K562 (cell line): ENCODE data around the gene UNC5B. TPM values are rescaled to one million over a fixed set of nuclear protein-coding genes. Genes with fewer than 3 reads are reported as not detected.
A peak's percentile ranks its signal among the peaks of the same experiment; 100 is the strongest.

Experiments used
- ATAC-seq: fragments of 200-7000 bp; cut with Tn5 transposase; 3 replicates; pipeline ENCODE4 v1.9.1; 2020; ENCODE audit warnings: moderate library complexity
- BruUV-seq: library from RNA; stranded (reverse); fragments of 400-500 nt; replicated peaks from 2 replicates; lab custom pipeline; 2021; lab: Mats Ljungman, UMichigan
- CTCF ChIA-PET: fragments of 300-600 bp; formaldehyde crosslinking; extraction: SDS; loops from one replicate; lab custom pipeline; 2021; ENCODE audit warnings: low intra/inter-chr PET ratio; lab: Yijun Ruan, JAX
- POLR2A ChIA-PET: fragments of 300-600, 350-650 bp; sonication (Branson Sonifier 250); formaldehyde crosslinking; extraction: SDS; loops from one replicate; lab custom pipeline; 2021; ENCODE audit warnings: antibody characterized with exemption, inconsistent platforms; lab: Yijun Ruan, JAX
- DNase-seq, 4 experiments: peaks; one replicate each; pipeline versions ENCODE4 v3.0.0 to v3.0.0-alpha.2; 2011 to 2018; ENCODE audit warnings: low spot score in 3 of 4, mixed read lengths in 3 of 4; ENCODE audit errors: extremely low read depth in 1 of 4
- FAIRE-seq: peaks from 2 replicates; lab custom pipeline; 2011; peaks lifted over from hg19 to GRCh38; lab: Jason Lieb, UNC
- H2AFZ ChIP-seq: 2 replicates; pipeline ENCODE4 v1.6.0; 2011; ENCODE audit warnings: low read depth, low read length, control low read depth, inconsistent platforms
- H3K27ac ChIP-seq: fragments of 200-600 bp; 3 replicates; pipeline ENCODE4 v1.8.0; 2011; ENCODE audit warnings: low read depth, mild to moderate bottlenecking, control low read depth, inconsistent platforms, low read length, moderate library complexity, mixed read lengths; ENCODE audit errors: extremely low read depth
- H3K27me3 ChIP-seq, 2 experiments: fragments of 300-600 bp in 1 of 2; 2 replicates in 1 of 2; 3 replicates in 1 of 2; pipeline versions ENCODE4 v1.6.0 to v1.8.0; 2011; ENCODE audit warnings: inconsistent platforms in 2 of 2, low read length in 2 of 2, mild to moderate bottlenecking in 1 of 2, mixed read lengths in 1 of 2, moderate library complexity in 1 of 2; ENCODE audit not compliant: control insufficient read depth in 2 of 2, insufficient read depth in 2 of 2
- H3K36me3 ChIP-seq: fragments of 300-600 bp; 3 replicates; pipeline ENCODE4 v1.8.0; 2011; ENCODE audit warnings: mild to moderate bottlenecking, low read length, inconsistent platforms; ENCODE audit not compliant: control insufficient read depth, insufficient read depth
- H3K4me1 ChIP-seq, 2 experiments: fragments of 200-600 bp in 1 of 2; replicated peaks in 1 of 2; 2 replicates in 1 of 2; 3 replicates in 1 of 2; pipeline versions ENCODE4 v1.5.1 to v1.8.0; 2011; ENCODE audit warnings: inconsistent platforms in 2 of 2, low read length in 2 of 2, mild to moderate bottlenecking in 1 of 2, mixed read lengths in 1 of 2, moderate library complexity in 1 of 2; ENCODE audit not compliant: control insufficient read depth in 2 of 2, insufficient read depth in 2 of 2
- H3K4me2 ChIP-seq: 2 replicates; pipeline ENCODE4 v1.6.1; 2011; ENCODE audit warnings: low read length, control low read depth, inconsistent platforms, mixed read lengths; ENCODE audit not compliant: insufficient read depth
- H3K4me3 ChIP-seq: fragments of 200-600 bp; sonication (generic), shearing (Covaris generic); 2 replicates; pipeline ENCODE4 v1.5.1; 2016; ENCODE audit warnings: control low read depth, inconsistent platforms
- H3K79me2 ChIP-seq: fragments of 200-600 bp; 3 replicates; pipeline ENCODE4 v1.8.0; 2011; ENCODE audit warnings: low read length, inconsistent platforms; ENCODE audit not compliant: control insufficient read depth, insufficient read depth
- H3K9ac ChIP-seq, 2 experiments: 2 replicates each; pipeline versions ENCODE4 v1.6.0 to v1.6.1; 2011; ENCODE audit warnings: low read depth in 2 of 2, low read length in 2 of 2, control low read depth in 1 of 2, inconsistent platforms in 1 of 2, mild to moderate bottlenecking in 1 of 2, mixed read lengths in 1 of 2; ENCODE audit not compliant: insufficient read depth in 1 of 2
- H3K9me1 ChIP-seq: one replicate; pipeline ENCODE4 v1.6.0; 2011; ENCODE audit warnings: inconsistent platforms, mild to moderate bottlenecking, low read length, moderate library complexity; ENCODE audit not compliant: control insufficient read depth, insufficient read depth
- H3K9me3 ChIP-seq: replicated peaks from 2 replicates; pipeline ENCODE4 v1.5.1; 2011; ENCODE audit warnings: low read depth, low read length, inconsistent platforms; ENCODE audit not compliant: control insufficient read depth, insufficient read depth
- H4K20me1 ChIP-seq: replicated peaks from 2 replicates; pipeline ENCODE4 v1.6.1; 2011; ENCODE audit warnings: low read length, inconsistent platforms, mixed read lengths; ENCODE audit not compliant: control insufficient read depth, insufficient read depth
- SPI1 ChIP-seq: IDR thresholded peaks from 2 replicates; pipeline ENCODE4 v1.6.1; 2011; ENCODE audit warnings: low read depth, low read length, control low read depth, borderline replicate concordance
- WGBS: fragments of 100-300 bp; shearing (Covaris generic); methylation state at CpG from one replicate; pipeline ENCODE4 v1.1.6; 2016; ENCODE audit warnings: low coverage, mixed read lengths; ENCODE audit not compliant: insufficient coverage; ENCODE audit errors: missing lambda C conversion rate; 5-methylcytosine and 5-hydroxymethylcytosine counted together
- in situ Hi-C: fragments of 300-500 bp; cut with MboI; formaldehyde crosslinking; loops from 4 replicates; pipeline ENCODE4 v1.15.0; 2018; ENCODE audit warnings: inconsistent platforms, mixed read lengths
- intact Hi-C: fragments of 100-400 bp; cut with micrococcal nuclease; formaldehyde crosslinking; loops from 2 replicates; pipeline ENCODE4 v1.14.2; 2022
- polyA plus RNA-seq, 8 experiments: library from polyadenylated mRNA; depleted of rRNA in 4 of 8; stranded (reverse) in 5 of 8; unstranded in 3 of 8; fragments of >200 nt; fragmentation: Nextera tagmentation in 2 of 8; fragmentation: Illumina TruSeq in 1 of 8; extraction: Ambion mirVana in 2 of 8; extraction: Trizol in 1 of 8; gene quantifications; 2 replicates each; pipeline versions ENCODE4 v1.2.1 to v1.2.3, GENCODE V29; 2011 to 2014; ENCODE audit warnings: inconsistent platforms in 1 of 8, missing spikeins in 1 of 8
- total RNA-seq, 7 experiments: library from RNA; depleted of rRNA in 6 of 7; stranded (reverse); fragments of >200 nt in 6 of 7; fragmentation: Illumina TruSeq in 2 of 7; extraction: Trizol in 2 of 7; gene quantifications; 2 replicates each; pipeline versions ENCODE4 v1.2.1 to v1.2.3, GENCODE V29; 2011 to 2021; ENCODE audit warnings: low replicate concordance in 1 of 7
- TF ChIP-seq, protein P1 (sequence below): fragments of 250-450 bp; sonication (Bioruptor Pico); IDR thresholded peaks from 2 replicates; pipeline ENCODE4 v1.4.0; 2020

UNC5B gene
- total and polyA plus RNA-seq, 9 of the 15 experiments (the other 6 are each of a cell fraction or from before 2014, with no cell fraction given): 0.10 to 8.4 (median 2.1) TPM

DNA sequence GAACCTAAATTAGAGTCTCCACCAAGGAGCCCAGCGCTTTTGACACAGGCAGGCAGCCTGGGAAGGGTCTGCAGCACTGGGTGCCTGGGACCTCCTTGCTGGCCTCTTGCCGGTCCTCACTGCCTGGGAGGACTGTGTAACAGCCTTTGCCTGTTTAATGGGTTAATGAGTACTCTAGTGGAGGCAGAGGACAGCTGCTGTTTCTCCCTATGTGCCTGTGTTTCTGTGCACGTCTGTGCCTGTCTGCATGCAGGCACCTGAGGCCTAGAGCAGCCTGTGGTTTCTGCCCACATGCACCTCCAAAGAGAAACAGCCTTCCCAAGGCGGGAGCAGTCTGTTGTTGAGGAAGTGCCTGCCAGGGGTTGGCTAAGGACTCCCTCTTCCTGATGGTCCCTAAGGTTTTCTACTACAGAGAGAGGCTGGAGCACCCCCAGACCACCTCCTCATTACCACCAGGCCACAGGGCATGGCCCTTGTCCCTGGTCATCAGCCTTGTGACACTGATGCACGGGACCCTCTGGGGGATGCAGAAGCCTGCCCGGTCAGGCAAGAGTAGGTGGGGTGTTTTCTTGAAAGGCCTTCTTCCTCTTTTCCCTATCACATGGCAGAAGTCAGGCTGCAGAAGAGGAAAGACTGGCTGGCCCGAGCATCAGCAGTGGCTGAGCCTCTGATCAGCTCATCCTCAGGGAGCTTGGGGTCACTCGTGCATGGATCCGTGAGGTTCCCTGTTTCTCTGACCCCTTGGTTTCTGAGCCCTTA is 120.9 kb downstream of the UNC5B start:
- TF ChIP-seq SPI1: peak; percentile 34; the same call in 1 of the 2 replicates
- TF ChIP-seq, protein P1, sequence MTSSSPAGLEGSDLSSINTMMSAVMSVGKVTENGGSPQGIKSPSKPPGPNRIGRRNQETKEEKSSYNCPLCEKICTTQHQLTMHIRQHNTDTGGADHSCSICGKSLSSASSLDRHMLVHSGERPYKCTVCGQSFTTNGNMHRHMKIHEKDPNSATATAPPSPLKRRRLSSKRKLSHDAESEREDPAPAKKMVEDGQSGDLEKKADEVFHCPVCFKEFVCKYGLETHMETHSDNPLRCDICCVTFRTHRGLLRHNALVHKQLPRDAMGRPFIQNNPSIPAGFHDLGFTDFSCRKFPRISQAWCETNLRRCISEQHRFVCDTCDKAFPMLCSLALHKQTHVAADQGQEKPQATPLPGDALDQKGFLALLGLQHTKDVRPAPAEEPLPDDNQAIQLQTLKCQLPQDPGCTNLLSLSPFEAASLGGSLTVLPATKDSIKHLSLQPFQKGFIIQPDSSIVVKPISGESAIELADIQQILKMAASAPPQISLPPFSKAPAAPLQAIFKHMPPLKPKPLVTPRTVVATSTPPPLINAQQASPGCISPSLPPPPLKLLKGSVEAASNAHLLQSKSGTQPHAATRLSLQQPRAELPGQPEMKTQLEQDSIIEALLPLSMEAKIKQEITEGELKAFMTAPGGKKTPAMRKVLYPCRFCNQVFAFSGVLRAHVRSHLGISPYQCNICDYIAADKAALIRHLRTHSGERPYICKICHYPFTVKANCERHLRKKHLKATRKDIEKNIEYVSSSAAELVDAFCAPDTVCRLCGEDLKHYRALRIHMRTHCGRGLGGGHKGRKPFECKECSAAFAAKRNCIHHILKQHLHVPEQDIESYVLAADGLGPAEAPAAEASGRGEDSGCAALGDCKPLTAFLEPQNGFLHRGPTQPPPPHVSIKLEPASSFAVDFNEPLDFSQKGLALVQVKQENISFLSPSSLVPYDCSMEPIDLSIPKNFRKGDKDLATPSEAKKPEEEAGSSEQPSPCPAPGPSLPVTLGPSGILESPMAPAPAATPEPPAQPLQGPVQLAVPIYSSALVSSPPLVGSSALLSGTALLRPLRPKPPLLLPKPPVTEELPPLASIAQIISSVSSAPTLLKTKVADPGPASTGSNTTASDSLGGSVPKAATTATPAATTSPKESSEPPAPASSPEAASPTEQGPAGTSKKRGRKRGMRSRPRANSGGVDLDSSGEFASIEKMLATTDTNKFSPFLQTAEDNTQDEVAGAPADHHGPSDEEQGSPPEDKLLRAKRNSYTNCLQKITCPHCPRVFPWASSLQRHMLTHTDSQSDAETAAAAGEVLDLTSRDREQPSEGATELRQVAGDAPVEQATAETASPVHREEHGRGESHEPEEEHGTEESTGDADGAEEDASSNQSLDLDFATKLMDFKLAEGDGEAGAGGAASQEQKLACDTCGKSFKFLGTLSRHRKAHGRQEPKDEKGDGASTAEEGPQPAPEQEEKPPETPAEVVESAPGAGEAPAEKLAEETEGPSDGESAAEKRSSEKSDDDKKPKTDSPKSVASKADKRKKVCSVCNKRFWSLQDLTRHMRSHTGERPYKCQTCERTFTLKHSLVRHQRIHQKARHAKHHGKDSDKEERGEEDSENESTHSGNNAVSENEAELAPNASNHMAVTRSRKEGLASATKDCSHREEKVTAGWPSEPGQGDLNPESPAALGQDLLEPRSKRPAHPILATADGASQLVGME (CRISPR knock-in tag): no peak
- intact Hi-C loops (no loop called here), in situ Hi-C loops (no loop called here)
- Histone ChIP-seq H2AFZ (no peak overlapping the region), H3K9me3 (no peaks in the 10 kb centered on the region), H3K36me3 (no peaks in the 10 kb centered on the region), H3K79me2 (no peaks in the 10 kb centered on the region), H3K4me1 (peaks cover 0 to 18% of the 10 kb centered on the region in 2 experiments; a peak in 3 of 5 replicates), H3K4me2 (no peak overlapping the region), H3K27ac (no peak overlapping the region), H3K9ac (peak overlapping the region in 1 of 2 experiments; percentile 39; a peak in 1 of 4 replicates), H3K27me3 (no peaks in the 10 kb centered on the region), H3K9me1 (no peaks in the 10 kb centered on the region), H3K4me3 (no peak overlapping the region), H4K20me1 (no peaks in the 10 kb centered on the region; the same call in 1 of the 2 replicates)
- no peak; the same call in 1 of the 3 replicates for ATAC-seq
- no peak for FAIRE-seq
- no TSS peak for BruUV-seq
- ChIA-PET POLR2A (interaction anchor here (1.4 to 2.0 kb wide), 4 partner anchors 9 to 17 kb away, joined by 3 to 15 read pairs (median 6); no protein-coding TSS in a partner anchor), CTCF (no interaction called here)
- no peak for DNase-seq
- 38% methylated on average over 9 of the region's 9 CpGs for WGBS
